Stimulated activated CD4-positive, alpha-beta T cell treated with anti-CD3 and anti-CD28 coated beads, Interleukin-12 subunit alpha, Interleukin-12 subunit beta, amount 100 ng/mL, for 24 hours (primary cell): ENCODE data around the gene NKAPD1.
"Not testable (repeated sequence)": the region's sequence is repeated elsewhere in the genome, so short reads cannot be mapped to it uniquely, and the experiment has no call there.

Experiments
- DNase-seq, 2 experiments: peaks; one replicate each; pipeline ENCODE4 v3.0.0-alpha.2; 2020; ENCODE audit warnings: low read depth in 2 of 2

Gene NKAPD1

GRCh38 chr11:112086422-112087191 lies 12.5 kb downstream of the NKAPD1 start, which contains the start of the genes SDHD and TIMM8B:
TSS of gene SDHD (plus strand) at chr11:112086873. CDS start at chr11:112086908, 35 bp downstream.
TSS of gene TIMM8B (minus strand) at chr11:112086756. CDS start at chr11:112086723, 33 bp downstream.
- DNase-seq, result peak; percentile 89 to 91

GRCh38 chr11:112087212-112087611 lies 13.1 kb downstream of the NKAPD1 start:
- DNase-seq, result no peak

- DNase-seq, result not testable (repeated sequence)
Measured at GRCh38 chr11:112095302-112095701, 21.2 kb downstream of the NKAPD1 start.

DNA sequence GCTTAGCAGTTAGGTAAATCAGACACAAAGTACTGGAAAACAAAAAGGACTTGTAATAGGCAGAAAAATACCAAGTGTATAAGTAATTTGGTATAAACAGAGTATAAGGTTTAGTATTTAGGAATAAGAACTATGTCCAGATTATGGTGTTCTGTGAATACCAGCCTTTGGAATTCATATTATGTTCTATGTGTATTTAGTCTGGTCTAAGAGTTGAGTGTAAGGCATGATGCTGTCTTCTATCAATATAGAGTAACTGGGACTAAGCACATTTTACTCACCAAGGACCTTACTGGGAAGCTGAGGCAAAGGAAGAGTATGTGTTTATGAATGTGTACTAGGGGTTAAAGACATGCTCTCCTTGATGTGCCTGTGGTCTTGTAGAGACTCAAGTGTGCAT lies 22.1 kb downstream of the NKAPD1 start:
- no peak for DNase-seq

GRCh38 chr11:112097734-112098528 lies 23.8 kb downstream of the NKAPD1 start:
- DNase-seq, result no peak

DNA sequence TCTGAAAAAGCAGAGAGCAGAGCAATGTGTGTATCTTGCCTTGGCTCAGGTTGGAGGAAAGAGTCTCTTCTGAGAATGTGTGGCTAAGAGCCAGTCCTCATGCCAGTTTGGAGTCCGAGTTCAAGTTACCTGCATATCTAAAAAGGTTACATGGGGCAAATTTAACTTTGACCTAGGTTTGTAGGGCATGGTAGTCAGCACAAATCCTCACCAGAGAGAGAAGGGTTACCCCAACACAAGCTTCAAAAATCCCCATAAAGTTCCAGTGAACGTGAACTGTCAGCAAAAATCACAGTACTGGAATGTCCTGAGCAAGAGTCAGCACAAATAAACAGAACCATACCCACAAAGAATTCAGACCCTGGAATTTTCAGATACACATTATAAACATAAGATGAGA lies 26.4 kb downstream of the NKAPD1 start:
- no peak for DNase-seq

GRCh38 chr11:112103446-112103845 lies 29.3 kb downstream of the NKAPD1 start:
- DNase-seq, result no peak

DNA sequence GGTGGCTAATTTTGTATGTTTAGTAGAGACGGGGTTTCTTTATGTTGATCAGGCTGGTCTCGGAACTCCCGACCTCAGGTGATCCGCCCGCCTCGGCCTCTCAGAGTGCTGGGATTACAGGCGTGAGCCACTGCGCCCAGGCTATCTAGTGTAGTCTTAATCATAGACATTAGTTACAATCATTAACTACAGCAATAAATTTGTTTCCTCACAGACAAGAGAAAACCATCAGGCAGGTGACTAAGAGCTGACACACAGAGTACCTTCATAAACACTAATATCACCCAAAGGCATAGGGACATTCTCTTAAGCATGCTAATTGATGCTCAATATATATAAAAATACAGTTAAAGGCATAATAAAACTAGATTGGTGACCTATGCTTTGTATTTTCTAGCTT lies 32.0 kb downstream of the NKAPD1 start:
- DNase-seq, result no peak

GRCh38 chr11:112113539-112114457 lies 39.7 kb downstream of the NKAPD1 start:
- DNase-seq, result no peak

DNA sequence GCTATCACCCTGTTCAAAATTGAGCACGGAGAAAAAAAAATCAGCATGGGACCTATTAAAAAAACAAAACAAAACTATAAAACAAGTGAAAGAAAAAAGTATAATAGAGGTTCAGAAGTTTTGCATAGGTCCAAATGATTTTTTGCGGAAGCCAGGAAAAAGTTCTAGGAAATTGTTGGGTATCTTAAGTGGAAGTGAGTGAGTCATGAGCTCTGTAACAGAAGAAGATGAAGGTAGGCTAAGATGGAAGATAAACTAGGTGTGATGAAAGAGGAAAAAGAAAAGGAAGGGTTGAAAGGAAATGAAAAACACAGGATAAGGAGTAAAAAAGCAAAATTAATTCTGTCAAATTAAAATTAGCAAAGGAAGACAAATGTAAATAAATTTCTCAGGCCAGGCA lies 40.4 kb downstream of the NKAPD1 start:
- DNase-seq, result no peak

- no peak for DNase-seq
Measured at GRCh38 chr11:112115386-112115785, 41.3 kb downstream of the NKAPD1 start.

DNA sequence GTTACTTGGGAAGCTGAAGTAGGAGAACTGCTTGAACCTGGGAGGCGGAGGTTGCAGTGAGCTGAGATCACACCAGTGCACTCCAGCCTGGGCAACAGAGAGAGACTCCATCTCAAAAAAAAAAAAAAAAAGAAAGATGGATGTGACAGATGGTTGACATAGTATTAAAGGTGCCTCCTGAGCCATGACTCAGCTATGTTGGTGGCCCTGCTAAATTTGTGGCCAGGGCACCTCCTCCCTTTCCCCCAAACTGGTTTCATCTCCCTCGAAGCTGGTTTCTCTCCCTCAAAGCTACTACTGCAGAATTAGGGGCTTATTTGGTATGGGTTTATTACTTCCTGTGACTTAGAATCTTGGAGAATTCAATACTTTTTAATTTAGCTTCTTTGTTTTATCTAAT lies 44.1 kb downstream of the NKAPD1 start:
- peak in 1 of 2 experiments; percentile 6 for DNase-seq

GRCh38 chr11:112121981-112122615 lies 48.0 kb downstream of the NKAPD1 start:
- no peak for DNase-seq

- DNase-seq, result no peak
Measured at GRCh38 chr11:112123129-112123528, 49.0 kb downstream of the NKAPD1 start.

- no peak for DNase-seq
Measured at GRCh38 chr11:112127056-112127455, 53.0 kb downstream of the NKAPD1 start.

- no peak for DNase-seq
Measured at GRCh38 chr11:112128483-112129121, 54.5 kb downstream of the NKAPD1 start.

GRCh38 chr11:112129656-112130055 lies 55.6 kb downstream of the NKAPD1 start:
- DNase-seq, result no peak

GRCh38 chr11:112132737-112133136 lies 58.6 kb downstream of the NKAPD1 start:
- no peak for DNase-seq

DNA sequence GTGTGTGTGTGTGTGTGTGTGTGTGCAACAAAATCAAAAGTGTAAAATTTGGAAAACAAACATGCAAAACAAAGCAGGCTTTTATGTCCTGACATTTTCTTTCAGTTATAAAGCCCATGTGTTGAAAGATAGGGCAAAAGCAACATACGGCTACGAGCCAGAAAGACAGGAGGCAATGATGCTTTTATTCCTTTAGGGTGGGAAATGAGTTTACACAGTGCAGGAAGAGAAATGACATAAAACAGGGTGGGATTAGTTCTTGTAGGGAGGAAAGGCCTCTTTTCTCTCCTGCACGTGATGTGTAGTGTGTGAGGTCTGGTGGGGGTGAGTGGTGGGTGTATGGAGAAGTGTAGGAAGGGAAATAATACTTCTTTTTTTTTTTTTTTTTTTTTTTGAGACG lies 60.4 kb downstream of the NKAPD1 start:
- DNase-seq, result no peak
